Stimulated activated CD8-positive, alpha-beta memory T cell treated with anti-CD3 and anti-CD28 coated beads, Interleukin-15, amount 100 ng/mL, for 4 hours (primary cell): ENCODE results near the gene FOXC2.

Experiments used
- DNase-seq, 2 donors: peaks; one replicate each; pipeline ENCODE4 v3.0.0-alpha.2; 2020; ENCODE audit warnings: low read depth in 2 of 2

The FOXC2 gene

GRCh38 chr16:86573646-86574508, 7.2 kb downstream of the FOXC2 start:
- DNase-seq = no peak

GRCh38 chr16:86574646-86575045, 8.0 kb downstream of the FOXC2 start:
- DNase-seq = no peak

DNA sequence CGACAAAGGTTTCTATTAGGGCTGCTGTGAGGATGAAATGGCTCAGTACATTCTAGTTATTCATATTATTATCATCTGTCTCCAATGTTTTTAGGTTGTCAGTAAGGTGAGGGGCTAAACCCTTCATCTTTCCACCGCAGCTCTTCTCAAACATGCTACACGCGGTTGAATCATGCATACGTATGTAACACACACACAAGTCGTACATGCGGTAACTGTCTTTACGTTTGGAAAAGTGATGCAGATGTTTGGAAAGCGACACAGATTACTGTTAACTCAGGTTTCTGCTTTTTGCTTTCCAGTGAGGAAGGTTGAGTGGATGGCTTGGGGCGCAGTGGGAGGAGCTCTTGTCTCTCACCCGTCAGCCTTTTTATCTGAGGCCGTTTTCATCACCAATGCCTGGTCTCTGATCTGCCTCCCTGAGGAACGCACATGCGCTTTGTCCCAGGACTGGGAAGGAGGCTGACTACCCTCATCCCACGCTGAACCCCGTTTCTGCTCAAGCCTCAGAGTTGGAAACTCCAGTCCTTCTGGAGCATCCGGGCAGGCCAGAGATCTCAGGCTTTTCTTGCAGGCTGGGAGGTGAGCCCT, 8.6 kb downstream of the FOXC2 start:
- no peak for DNase-seq

- DNase-seq = no peak
Observed at GRCh38 chr16:86575754-86576557, 9.3 kb downstream of the FOXC2 start.

DNA sequence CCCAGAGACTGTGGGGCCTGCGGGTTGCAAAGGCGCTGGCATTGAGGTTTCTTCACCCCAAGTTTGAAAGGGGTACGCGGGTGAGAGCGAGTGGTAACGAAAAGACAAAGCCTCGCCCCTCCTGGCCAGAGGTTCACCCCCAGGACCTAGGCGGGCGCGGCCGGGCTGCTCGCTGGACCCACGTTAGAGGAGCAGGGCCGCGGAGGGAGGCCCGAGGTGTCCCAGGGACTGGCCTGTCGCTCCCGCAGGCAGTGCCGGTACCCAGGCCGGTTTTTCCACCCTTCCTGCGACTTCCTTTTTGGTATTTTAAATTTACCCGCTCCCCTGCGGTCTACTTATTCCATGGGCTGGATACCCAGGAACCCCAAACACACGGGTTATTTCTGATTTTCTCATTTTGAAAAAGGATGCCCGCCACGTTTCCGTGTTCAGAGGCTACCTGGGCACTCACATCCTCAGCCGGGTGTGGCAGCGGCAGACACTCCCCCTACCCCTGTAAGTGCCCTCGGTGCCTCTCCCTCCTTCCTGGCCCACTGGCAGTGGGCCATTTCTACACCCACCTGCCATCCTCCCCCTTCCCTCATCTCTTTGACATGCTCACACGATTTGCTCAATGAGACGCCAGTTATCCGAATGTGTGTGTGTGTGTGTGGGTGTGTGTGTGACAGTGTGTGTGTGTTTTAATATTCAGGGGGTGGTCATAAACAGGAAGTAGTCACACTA, 10.1 kb downstream of the FOXC2 start:
- DNase-seq = no peak

DNA sequence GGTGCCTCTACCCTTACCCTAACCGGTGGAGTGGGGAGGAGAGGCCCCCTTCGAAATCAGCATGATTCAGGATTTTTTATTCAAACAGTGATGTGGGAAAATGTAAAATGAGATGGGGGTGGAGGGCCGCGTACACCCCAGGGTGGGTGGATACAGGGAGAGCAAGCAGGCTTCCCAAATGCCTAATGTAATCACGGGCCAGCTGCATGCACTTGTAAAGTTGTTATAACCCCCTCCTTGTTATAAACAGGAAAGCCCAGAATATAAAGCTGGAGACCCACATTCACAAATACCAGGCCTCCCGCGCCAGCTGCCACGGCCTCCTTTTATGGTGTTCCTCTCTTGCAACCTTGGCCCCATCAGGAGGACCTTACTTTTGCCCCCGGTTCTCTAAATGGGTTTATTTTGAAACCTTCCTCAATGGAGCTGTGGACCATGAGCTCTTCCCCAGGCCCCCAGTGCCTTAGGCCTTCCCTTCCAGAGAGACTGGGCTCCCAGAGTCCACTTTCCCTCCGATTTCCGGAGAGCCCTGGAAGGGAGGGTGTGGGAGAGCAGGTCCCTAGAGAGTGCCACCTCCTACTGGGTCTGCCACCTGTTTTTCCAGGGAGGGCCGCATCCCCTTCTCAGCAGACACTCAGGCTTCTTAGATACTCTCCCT, 10.8 kb downstream of the FOXC2 start:
- DNase-seq = no peak

GRCh38 chr16:86578061-86578599, 11.5 kb downstream of the FOXC2 start, which contains the start of gene FOXL1:
TSS of gene FOXL1 (plus strand) at chr16:86578549. CDS start at chr16:86578724, 175 bp downstream.
- no peak for DNase-seq

- no peak for DNase-seq
Observed at GRCh38 chr16:86578611-86579267, 12.1 kb downstream of the FOXC2 start.

GRCh38 chr16:86579268-86580062, 12.8 kb downstream of the FOXC2 start:
- DNase-seq = no peak

DNA sequence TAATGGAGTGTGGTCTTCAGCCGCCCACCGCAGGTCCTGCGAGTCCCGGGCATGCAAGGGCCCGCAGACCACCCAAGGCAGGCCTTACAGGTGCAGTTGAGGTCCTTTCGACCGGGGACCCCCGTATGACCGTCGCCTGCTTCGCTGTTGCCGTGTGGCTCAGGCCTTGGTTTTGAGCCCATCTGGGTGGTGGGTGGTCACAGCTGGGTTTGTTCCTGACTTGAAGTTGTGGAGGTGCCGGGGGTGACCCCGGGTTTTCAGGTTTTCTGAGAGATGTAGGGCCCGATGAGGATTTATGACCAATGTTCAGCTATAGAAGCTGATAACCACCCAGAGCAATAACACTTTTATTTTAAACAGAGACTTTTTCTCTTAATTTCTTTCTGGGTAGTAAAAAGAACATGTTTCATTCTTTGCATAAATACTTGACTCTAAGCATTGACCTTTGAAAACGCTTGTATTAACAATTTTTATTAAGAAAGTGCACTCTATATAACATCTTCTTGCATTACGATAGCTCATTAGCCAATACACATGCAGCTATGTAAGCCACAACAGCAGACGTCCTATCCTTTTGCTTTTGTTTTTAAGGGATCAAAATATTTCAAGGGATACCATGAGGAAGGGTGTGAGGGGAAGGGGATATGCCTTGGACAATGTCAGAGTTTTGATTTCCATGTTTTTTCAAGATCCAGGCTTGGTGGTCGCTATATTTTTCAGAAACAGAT, 13.6 kb downstream of the FOXC2 start:
- no peak for DNase-seq

GRCh38 chr16:86580791-86581170, 14.2 kb downstream of the FOXC2 start:
- DNase-seq = no peak

GRCh38 chr16:86581458-86581857, 14.8 kb downstream of the FOXC2 start:
- no peak for DNase-seq

DNA sequence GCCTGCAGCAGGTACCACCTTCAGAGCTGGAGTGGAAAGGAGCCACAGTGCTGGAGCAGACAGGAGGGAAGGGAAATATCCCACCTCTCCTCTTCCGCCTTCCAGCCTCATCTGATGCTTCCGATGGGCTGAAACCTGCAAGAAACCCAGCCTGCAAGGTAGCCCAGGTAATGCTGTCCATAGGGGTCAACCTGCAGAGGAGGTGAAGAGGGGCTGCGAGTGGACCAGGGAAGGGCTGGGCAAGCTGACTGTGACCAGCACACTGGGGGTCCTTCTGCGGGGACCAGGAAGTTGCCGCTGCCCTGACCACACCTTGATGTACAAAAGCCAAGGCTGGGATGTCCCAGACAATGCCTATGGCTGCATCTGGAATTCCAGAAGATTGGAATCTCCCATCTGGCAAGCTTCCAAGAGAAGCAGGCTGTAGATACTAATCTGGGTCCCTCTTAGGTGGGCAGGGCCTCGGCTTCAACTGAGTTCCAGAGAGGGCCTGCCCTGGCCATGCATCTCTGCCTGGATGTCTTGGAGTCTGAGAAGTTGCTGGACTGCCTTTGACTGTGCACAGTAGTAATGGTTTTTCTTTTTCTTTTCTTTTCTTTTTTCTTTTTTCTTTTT, 17.5 kb downstream of the FOXC2 start:
- no peak for DNase-seq

GRCh38 chr16:86584726-86585721, 18.4 kb downstream of the FOXC2 start:
- DNase-seq = no peak

GRCh38 chr16:86585821-86586611, 19.4 kb downstream of the FOXC2 start:
- DNase-seq = no peak

DNA sequence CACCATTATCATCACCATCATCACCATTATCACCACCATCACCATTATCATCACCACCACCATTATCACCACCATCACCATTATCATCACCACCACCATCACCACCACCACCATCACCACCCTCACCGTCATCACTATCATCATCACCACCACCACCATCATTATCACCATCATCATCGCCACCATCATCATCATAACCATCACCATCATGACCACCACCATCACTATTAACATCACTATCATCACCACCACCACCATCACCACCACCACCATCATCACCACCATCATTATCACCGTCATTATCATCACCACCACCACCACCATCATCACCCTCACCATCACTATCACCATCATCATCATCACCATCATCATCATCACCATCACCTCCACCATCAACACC, 20.9 kb downstream of the FOXC2 start:
- DNase-seq = no peak
